ENCODE measurements around the gene GOLGA3.
A peak's percentile ranks its signal among the peaks of the same experiment; 100 is the strongest.
"Not testable (repeated sequence)": the region's sequence is repeated elsewhere in the genome, so short reads cannot be mapped to it uniquely, and the experiment has no call there.

Gene GOLGA3

GRCh38 chr12:132828706-132829534 lies at the start of gene GOLGA3:
Gene GOLGA3, minus strand, starts transcription at chr12:132828869. Its CDS starts 6,741 bp downstream, at chr12:132822128.
- peak; percentile 78 to 80 for DNase-seq

- DNase-seq = not testable (repeated sequence)
Observed at GRCh38 chr12:132874620-132875019, 46.0 kb upstream of the GOLGA3 start.

- DNase-seq = no peak
Observed at GRCh38 chr12:132874175-132874574, 45.5 kb upstream of the GOLGA3 start.

- no peak for DNase-seq
Observed at GRCh38 chr12:132873724-132874123, 45.1 kb upstream of the GOLGA3 start.

- no peak for DNase-seq
Observed at GRCh38 chr12:132872975-132873421, 44.3 kb upstream of the GOLGA3 start.

GRCh38 chr12:132872073-132872855 lies 43.6 kb upstream of the GOLGA3 start:
- DNase-seq = no peak

- DNase-seq = no peak
Observed at GRCh38 chr12:132869551-132869950, 40.9 kb upstream of the GOLGA3 start.

- no peak for DNase-seq
Observed at GRCh38 chr12:132866251-132866828, 37.7 kb upstream of the GOLGA3 start.

- no peak for DNase-seq
Observed at GRCh38 chr12:132861558-132861957, 32.9 kb upstream of the GOLGA3 start.

GRCh38 chr12:132858718-132859266 lies 30.1 kb upstream of the GOLGA3 start:
- no peak for DNase-seq

GRCh38 chr12:132857019-132857418 lies 28.4 kb upstream of the GOLGA3 start:
- not testable (repeated sequence) for DNase-seq

GRCh38 chr12:132856581-132856980 lies 27.9 kb upstream of the GOLGA3 start:
- DNase-seq = no peak

- not testable (repeated sequence) for DNase-seq
Observed at GRCh38 chr12:132855211-132855610, 26.5 kb upstream of the GOLGA3 start.

GRCh38 chr12:132853285-132854092 lies 24.8 kb upstream of the GOLGA3 start:
- DNase-seq = no peak

GRCh38 chr12:132852496-132852895 lies 23.8 kb upstream of the GOLGA3 start:
- DNase-seq = no peak

- no peak for DNase-seq
Observed at GRCh38 chr12:132851465-132851864, 22.8 kb upstream of the GOLGA3 start.

- no peak for DNase-seq
Observed at GRCh38 chr12:132850291-132850690, 21.6 kb upstream of the GOLGA3 start.

GRCh38 chr12:132848521-132848920 lies 19.9 kb upstream of the GOLGA3 start:
- no peak for DNase-seq

- no peak for DNase-seq
Observed at GRCh38 chr12:132847363-132848356, 19.0 kb upstream of the GOLGA3 start.

- DNase-seq = not testable (repeated sequence)
Observed at GRCh38 chr12:132844681-132845080, 16.0 kb upstream of the GOLGA3 start.

Measured in Kasumi-1 (cell line).